ENCODE results near the gene DNAI1.

Gene DNAI1

GRCh38 chr9:34513567-34514214, 55.1 kb downstream of the DNAI1 start:
- Histone ChIP-seq H3K27me3 (ENCODE audit: insufficient read depth, low read depth) (no peaks in the 10 kb centered on the region; the same call in 1 of the 2 replicates), H3K79me2 (ENCODE audit: insufficient read depth, low read depth) (no peaks in the 10 kb centered on the region), H3K36me3 (ENCODE audit: insufficient read depth) (no peaks in the 10 kb centered on the region), H3K9ac (no peak overlapping the region), H3K27ac (no peak overlapping the region), H2AFZ (ENCODE audit: low read depth) (no peak overlapping the region), H4K20me1 (ENCODE audit: insufficient read depth) (no peaks in the 10 kb centered on the region), H3K4me1 (ENCODE audit: low read depth, poor library complexity, severe bottlenecking) (no peaks in the 10 kb centered on the region), H3K4me2 (no peak overlapping the region), H3K4me3 (IDR thresholded peaks at IDR 0.05; ENCODE audit: insufficient read depth, low read depth, low read length) (no peak overlapping the region)
- no peak for TF ChIP-seq CTCF (conservative IDR thresholded peaks at IDR 0.05; ENCODE audit: low read depth, low read length)

- TF ChIP-seq CTCF (conservative IDR thresholded peaks at IDR 0.05; ENCODE audit: low read depth, low read length): no peak
- H3K79me2 ChIP-seq (ENCODE audit: insufficient read depth, low read depth): no peaks in the 10 kb centered on the region
- no peaks in the 10 kb centered on the region for H3K4me1 ChIP-seq (ENCODE audit: low read depth, poor library complexity, severe bottlenecking)
- H4K20me1 ChIP-seq (ENCODE audit: insufficient read depth): no peaks in the 10 kb centered on the region
- no peak overlapping the region for H2AFZ ChIP-seq (ENCODE audit: low read depth)
- H3K4me2 ChIP-seq: no peak overlapping the region
- H3K36me3 ChIP-seq (ENCODE audit: insufficient read depth): no peaks in the 10 kb centered on the region
- no peaks in the 10 kb centered on the region; the same call in 1 of the 2 replicates for H3K27me3 ChIP-seq (ENCODE audit: insufficient read depth, low read depth)
- H3K4me3 ChIP-seq (IDR thresholded peaks at IDR 0.05; ENCODE audit: insufficient read depth, low read depth, low read length): no peak overlapping the region
- H3K27ac ChIP-seq: no peak overlapping the region
- no peak overlapping the region for H3K9ac ChIP-seq
Observed at GRCh38 chr9:34514401-34514800, 55.8 kb downstream of the DNAI1 start.

- Histone ChIP-seq H2AFZ (ENCODE audit: low read depth) (no peak overlapping the region), H3K4me3 (IDR thresholded peaks at IDR 0.05; ENCODE audit: insufficient read depth, low read depth, low read length) (no peak overlapping the region), H3K36me3 (ENCODE audit: insufficient read depth) (no peaks in the 10 kb centered on the region), H3K9ac (no peak overlapping the region), H3K4me2 (no peak overlapping the region), H3K4me1 (ENCODE audit: low read depth, poor library complexity, severe bottlenecking) (no peaks in the 10 kb centered on the region), H3K27ac (no peak overlapping the region), H3K79me2 (ENCODE audit: insufficient read depth, low read depth) (no peaks in the 10 kb centered on the region), H3K27me3 (ENCODE audit: insufficient read depth, low read depth) (no peaks in the 10 kb centered on the region; the same call in 1 of the 2 replicates), H4K20me1 (ENCODE audit: insufficient read depth) (no peaks in the 10 kb centered on the region)
- no peak for TF ChIP-seq CTCF (conservative IDR thresholded peaks at IDR 0.05; ENCODE audit: low read depth, low read length)
Observed at GRCh38 chr9:34514816-34515215, 56.2 kb downstream of the DNAI1 start.

- Histone ChIP-seq H3K4me3 (IDR thresholded peaks at IDR 0.05; ENCODE audit: insufficient read depth, low read depth, low read length) (no peak overlapping the region), H3K4me2 (no peak overlapping the region), H3K9ac (no peak overlapping the region), H4K20me1 (ENCODE audit: insufficient read depth) (no peaks in the 10 kb centered on the region), H2AFZ (ENCODE audit: low read depth) (no peak overlapping the region), H3K79me2 (ENCODE audit: insufficient read depth, low read depth) (no peaks in the 10 kb centered on the region), H3K36me3 (ENCODE audit: insufficient read depth) (no peaks in the 10 kb centered on the region), H3K27ac (no peak overlapping the region), H3K4me1 (ENCODE audit: low read depth, poor library complexity, severe bottlenecking) (no peaks in the 10 kb centered on the region), H3K27me3 (ENCODE audit: insufficient read depth, low read depth) (no peaks in the 10 kb centered on the region; the same call in 1 of the 2 replicates)
- TF ChIP-seq CTCF (conservative IDR thresholded peaks at IDR 0.05; ENCODE audit: low read depth, low read length): no peak
Observed at GRCh38 chr9:34515959-34516358, 57.4 kb downstream of the DNAI1 start.
